ENCODE data around the gene TIMM9. TPM values are rescaled to one million over a fixed set of nuclear protein-coding genes. Genes with fewer than 3 reads are reported as not detected.
"Not testable (repeated sequence)": the region's sequence is repeated elsewhere in the genome, so short reads cannot be mapped to it uniquely, and the experiment has no call there.

Gene TIMM9
- total RNA-seq, 1 donor from 2014 or later: 37.9 TPM

- H3K36me3 Mint-ChIP-seq (ENCODE audit: insufficient read depth): peaks cover 23% of the 10 kb centered on the region
- no peak for DNase-seq (ENCODE audit: low spot score, unreplicated experiment)
- H3K27ac Mint-ChIP-seq: no peak overlapping the region
- TF ChIP-seq CTCF (IDR thresholded peaks at IDR 0.05; ENCODE audit: unreplicated experiment): no peak
- no peaks in the 10 kb centered on the region for H3K4me1 Mint-ChIP-seq (ENCODE audit: low read depth)
- H3K9me3 Mint-ChIP-seq (ENCODE audit: low read depth): peaks cover 11% of the 10 kb centered on the region
- no peaks in the 10 kb centered on the region for H3K27me3 Mint-ChIP-seq
- no peak overlapping the region for H3K4me3 Mint-ChIP-seq (ENCODE audit: low read depth)
Measured at GRCh38 chr14:58376791-58377190, 50.5 kb downstream of the TIMM9 start.

GRCh38 chr14:58368956-58369355 lies 58.4 kb downstream of the TIMM9 start:
- TF ChIP-seq CTCF (IDR thresholded peaks at IDR 0.05; ENCODE audit: unreplicated experiment): no peak
- H3K4me1 Mint-ChIP-seq (ENCODE audit: low read depth): no peaks in the 10 kb centered on the region
- H3K4me3 Mint-ChIP-seq (ENCODE audit: low read depth): no peak overlapping the region

GRCh38 chr14:58367296-58367695 lies 60.0 kb downstream of the TIMM9 start:
- no peak for TF ChIP-seq CTCF (IDR thresholded peaks at IDR 0.05; ENCODE audit: unreplicated experiment)
- peaks cover 17% of the 10 kb centered on the region for H3K36me3 Mint-ChIP-seq (ENCODE audit: insufficient read depth)
- no peak overlapping the region for H3K4me3 Mint-ChIP-seq (ENCODE audit: low read depth)
- no peaks in the 10 kb centered on the region for H3K4me1 Mint-ChIP-seq (ENCODE audit: low read depth)
- peak overlapping the region; percentile 57 for H3K27ac Mint-ChIP-seq
- DNase-seq (ENCODE audit: low spot score, unreplicated experiment): no peak
- no peaks in the 10 kb centered on the region for H3K9me3 Mint-ChIP-seq (ENCODE audit: low read depth)
- H3K27me3 Mint-ChIP-seq: no peaks in the 10 kb centered on the region

More at GRCh38 chr14:58368956-58369355, 58.4 kb downstream of the TIMM9 start:
- peaks cover 17% of the 10 kb centered on the region for H3K36me3 Mint-ChIP-seq (ENCODE audit: insufficient read depth)
- H3K9me3 Mint-ChIP-seq (ENCODE audit: low read depth): no peaks in the 10 kb centered on the region
- no peak for DNase-seq (ENCODE audit: low spot score, unreplicated experiment)
- H3K27me3 Mint-ChIP-seq: no peaks in the 10 kb centered on the region
- no peak overlapping the region for H3K27ac Mint-ChIP-seq

- Mint-ChIP-seq H3K36me3 (ENCODE audit: insufficient read depth) (peaks cover 22% of the 10 kb centered on the region), H3K4me1 (ENCODE audit: low read depth) (no peaks in the 10 kb centered on the region), H3K9me3 (ENCODE audit: low read depth) (no peaks in the 10 kb centered on the region), H3K27me3 (no peaks in the 10 kb centered on the region), H3K27ac (no peak overlapping the region), H3K4me3 (ENCODE audit: low read depth) (no peak overlapping the region)
- no peak for DNase-seq (ENCODE audit: low spot score, unreplicated experiment)
- TF ChIP-seq CTCF (IDR thresholded peaks at IDR 0.05; ENCODE audit: unreplicated experiment): no peak
Measured at GRCh38 chr14:58364316-58364715, 63.0 kb downstream of the TIMM9 start.

GRCh38 chr14:58362798-58363412 lies 64.4 kb downstream of the TIMM9 start:
- DNase-seq (ENCODE audit: low spot score, unreplicated experiment): no peak
- Mint-ChIP-seq H3K4me3 (ENCODE audit: low read depth) (no peak overlapping the region), H3K36me3 (ENCODE audit: insufficient read depth) (peaks cover 20% of the 10 kb centered on the region), H3K9me3 (ENCODE audit: low read depth) (no peaks in the 10 kb centered on the region), H3K27ac (no peak overlapping the region), H3K27me3 (no peaks in the 10 kb centered on the region), H3K4me1 (ENCODE audit: low read depth) (no peaks in the 10 kb centered on the region)
- TF ChIP-seq CTCF (IDR thresholded peaks at IDR 0.05; ENCODE audit: unreplicated experiment): peak; percentile 40

GRCh38 chr14:58362272-58362671 lies 65.1 kb downstream of the TIMM9 start:
- DNase-seq (ENCODE audit: low spot score, unreplicated experiment); H3K9me3 Mint-ChIP-seq (ENCODE audit: low read depth); H3K4me3 Mint-ChIP-seq (ENCODE audit: low read depth); H3K27me3 Mint-ChIP-seq; H3K4me1 Mint-ChIP-seq (ENCODE audit: low read depth); H3K27ac Mint-ChIP-seq: not testable (repeated sequence)
- peaks cover 18% of the 10 kb centered on the region for H3K36me3 Mint-ChIP-seq (ENCODE audit: insufficient read depth)
